Cardiac septum (tissue), 1 donor: ENCODE measurements around the gene LPP. TPM values are rescaled to one million over a fixed set of nuclear protein-coding genes. Genes with fewer than 3 reads are reported as not detected.

Experiments used
- DNase-seq: peaks from one replicate; pipeline ENCODE4 v3.0.0-alpha.2; 2020; ENCODE audit warnings: low spot score
- intact Hi-C: fragments of 100-400 bp; cut with DNase I; formaldehyde crosslinking; loops from one replicate; pipeline ENCODE4 v1.14.0; 2022
- total RNA-seq: library from RNA; stranded (reverse); fragmentation: NEBNext Ultra II Directional; extraction: Animal tissue kit (Norgen Biotek cat#: 25700); gene quantifications from one replicate; pipeline ENCODE4 v1.2.1, GENCODE V29; 2021
- donor health status: DM: no; HTN: no; CAD: no.

LPP gene
- total RNA-seq, 1 donor from 2014 or later, result 145 TPM

DNA sequence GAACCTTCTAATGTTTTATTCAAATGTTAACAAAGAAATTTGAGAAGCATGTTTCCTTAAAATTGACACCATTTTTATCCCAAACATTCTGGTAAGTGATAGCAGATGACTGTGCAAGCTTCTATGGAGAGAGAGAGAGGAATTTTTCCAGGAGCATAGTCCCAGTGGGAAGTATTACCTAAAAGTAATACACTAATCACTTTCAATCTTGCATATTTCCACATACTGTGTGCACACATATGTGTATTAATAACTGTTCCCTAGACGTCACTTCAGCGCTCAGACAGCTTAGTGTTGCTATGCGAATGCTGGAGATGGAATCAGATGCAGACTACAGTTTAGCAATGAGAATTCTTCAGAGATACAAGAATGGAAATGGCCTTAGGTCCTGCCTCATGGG is 593.5 kb downstream of the LPP start:
- intact Hi-C loops, result no loop called here
- DNase-seq, result no peak

DNA sequence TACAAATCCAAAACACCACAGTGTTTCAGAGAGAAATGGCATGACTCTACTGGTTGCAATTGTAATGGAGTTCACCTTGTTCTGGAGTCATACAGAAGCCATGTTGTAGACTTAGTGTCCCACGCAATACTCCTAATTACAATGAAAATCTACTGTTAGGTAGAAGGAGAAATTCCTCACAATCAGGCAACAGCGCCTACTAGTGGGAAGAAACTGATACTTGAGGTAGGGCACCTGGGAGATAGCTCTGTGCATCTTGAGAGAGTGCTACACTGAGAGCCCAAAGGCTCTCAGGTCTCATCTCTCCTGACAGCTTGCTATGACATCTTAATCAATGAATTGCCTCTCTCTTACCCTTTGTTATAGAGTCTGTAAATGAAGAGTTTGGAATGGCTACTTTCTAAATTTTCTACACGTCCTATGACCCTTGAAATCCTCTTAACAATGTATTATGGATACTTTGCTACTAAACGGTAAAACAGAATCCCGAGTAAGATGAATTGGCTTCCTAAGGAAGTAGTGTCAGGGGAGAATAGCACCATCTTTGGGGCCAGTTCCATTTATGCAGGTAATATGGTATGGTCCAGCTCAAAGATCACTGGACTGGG is 595.2 kb downstream of the LPP start:
- intact Hi-C loops, result no loop called here
- no peak for DNase-seq

DNA sequence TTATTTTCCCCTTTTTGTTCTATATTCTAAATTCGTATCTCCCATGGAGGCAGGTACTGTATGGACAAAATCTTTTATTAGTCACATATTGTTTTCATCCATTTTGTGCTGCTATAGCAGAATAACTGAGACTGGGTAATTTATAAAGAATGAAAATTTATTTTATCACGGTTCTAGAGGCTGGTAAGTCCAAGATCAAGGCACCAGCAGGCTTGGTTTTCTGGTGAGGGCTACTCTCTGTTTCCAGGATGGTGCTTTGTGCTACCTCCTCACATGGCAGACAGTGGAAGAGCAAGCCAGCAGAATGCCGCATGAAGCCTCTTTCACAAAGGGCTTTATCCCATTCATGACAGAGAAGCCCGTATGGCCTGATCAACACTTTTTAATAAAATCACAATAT is 595.9 kb downstream of the LPP start:
- DNase-seq, result no peak
- intact Hi-C loops, result no loop called here

DNA sequence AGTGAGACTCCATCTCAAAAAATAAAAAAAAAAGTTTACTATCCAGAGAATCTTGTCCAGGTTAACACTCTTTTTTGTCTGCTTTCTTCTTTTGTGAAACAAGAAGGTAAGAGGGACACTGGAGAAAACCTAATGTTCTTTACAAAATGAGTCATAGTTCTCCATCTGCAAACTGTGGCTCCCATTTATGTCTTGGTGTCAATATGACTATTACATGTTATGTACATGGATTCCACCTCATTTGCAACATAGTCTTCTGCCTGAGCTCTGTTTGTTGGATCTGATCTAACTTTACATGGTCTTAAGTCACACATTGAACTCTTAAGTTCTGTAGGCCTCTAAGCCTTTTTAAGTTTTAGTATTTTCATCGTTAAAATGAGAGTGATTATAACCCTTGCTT is 596.7 kb downstream of the LPP start:
- DNase-seq, result no peak
- intact Hi-C loops, result no loop called here

DNA sequence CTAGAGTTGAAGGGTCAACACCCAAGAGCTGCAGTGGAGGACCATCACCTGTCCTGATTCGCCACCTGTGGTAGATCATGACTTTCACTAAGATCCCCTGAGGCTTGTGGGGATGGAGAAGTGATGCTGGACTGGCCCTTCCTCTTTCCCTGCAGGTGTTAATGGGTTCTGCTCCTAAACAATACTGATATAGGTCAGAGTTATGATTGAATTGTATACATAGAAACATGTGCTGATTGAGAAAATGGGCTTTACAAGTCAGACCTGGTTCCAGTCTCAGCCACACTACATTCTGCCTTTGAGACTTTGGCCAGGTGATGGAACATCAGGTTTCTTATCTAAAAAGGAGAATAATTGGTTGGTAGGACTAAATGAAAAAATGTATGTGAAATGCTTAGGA is 598.9 kb downstream of the LPP start:
- intact Hi-C loops, result no loop called here
- DNase-seq, result no peak

DNA sequence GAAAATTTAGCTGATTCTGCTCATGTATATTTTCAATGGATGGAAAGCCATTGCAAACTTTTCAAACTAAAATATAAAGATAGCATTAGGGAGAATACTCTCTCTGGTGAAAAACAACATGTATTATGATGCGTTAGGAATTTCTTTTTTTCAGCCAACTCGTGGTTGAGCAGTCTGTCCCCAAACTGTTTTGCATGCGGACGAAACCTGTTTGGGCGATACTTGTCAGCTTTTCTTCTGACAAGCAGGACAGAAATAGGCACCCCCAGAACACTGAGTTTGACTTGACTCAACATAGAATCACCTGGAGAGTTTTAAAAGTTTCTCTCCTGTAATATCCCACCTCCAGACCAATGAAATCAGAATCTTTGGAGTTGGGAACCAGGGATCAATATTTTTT is 600.3 kb downstream of the LPP start:
- intact Hi-C loops, result no loop called here
- DNase-seq, result no peak

DNA sequence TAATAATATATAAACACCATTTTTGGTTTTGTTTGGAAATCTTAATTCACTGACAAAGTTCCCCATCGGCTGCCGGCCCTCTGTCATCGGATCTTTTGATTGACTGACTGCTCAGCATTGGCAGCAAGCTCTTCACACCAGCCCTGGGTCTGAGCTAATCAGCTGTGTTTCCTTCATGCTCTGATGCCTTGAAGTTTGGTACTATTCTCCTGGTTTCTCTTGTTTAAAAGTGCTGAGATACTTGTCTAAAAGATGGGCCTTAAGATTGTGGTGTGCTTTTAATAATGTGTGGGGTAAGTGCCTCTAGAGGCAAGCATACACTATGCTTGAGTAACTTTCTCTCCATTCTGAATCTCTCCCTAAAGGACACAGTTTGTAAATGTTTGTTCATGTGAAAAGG is 602.3 kb downstream of the LPP start:
- no peak for DNase-seq
- intact Hi-C loops, result no loop called here

DNA sequence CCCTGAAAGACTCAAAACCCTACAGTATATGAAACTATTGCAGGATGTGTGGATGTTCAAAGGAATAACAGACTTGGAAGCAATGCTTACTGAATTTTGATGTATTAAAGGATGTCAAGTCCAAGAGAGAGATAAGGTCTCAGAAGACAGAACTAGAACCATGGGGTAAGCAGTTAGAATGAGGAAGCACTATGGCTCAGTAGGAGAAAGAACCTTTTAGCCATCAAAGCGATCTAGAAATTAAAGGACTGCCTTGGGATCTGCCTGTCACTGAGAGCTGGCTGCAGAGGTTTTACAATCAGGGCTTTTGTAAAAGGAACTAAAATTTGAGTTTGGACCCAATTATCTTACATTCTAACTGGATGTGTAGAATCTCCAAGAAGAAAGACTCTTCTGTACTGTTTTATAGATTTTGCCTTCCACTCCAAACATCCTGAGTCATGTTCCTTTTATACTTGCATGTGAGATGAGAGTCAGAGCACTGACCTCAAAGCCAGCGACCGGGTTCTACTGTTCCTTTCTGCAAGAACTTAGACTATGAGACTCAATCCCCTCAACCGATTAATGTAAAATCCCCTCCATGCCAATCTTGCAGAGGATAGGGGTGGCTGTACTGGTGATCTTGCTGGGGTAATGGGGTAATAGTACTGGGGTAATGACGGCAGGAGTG is 605.5 kb downstream of the LPP start:
- intact Hi-C loops, result no loop called here
- DNase-seq, result no peak

DNA sequence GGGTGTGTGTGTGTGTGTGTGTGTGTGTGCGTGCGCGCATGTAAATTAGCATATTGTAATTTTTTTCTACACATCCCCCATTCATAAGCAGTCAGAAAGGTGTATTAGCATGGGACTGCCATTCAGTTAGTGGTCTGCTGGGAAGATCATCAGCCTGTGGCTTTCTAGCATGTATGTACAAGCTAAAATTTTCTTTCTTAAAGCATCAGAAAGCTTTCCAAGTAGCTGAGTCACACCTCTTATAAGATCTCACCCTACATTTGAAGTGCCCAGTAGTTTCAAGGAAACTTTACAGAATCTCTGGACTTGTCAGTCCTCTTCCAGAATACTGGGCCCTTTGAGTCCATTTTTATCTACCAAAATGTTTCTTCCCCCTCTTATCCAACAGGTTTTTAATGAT is 606.5 kb downstream of the LPP start:
- intact Hi-C loops, result no loop called here
- DNase-seq, result no peak

DNA sequence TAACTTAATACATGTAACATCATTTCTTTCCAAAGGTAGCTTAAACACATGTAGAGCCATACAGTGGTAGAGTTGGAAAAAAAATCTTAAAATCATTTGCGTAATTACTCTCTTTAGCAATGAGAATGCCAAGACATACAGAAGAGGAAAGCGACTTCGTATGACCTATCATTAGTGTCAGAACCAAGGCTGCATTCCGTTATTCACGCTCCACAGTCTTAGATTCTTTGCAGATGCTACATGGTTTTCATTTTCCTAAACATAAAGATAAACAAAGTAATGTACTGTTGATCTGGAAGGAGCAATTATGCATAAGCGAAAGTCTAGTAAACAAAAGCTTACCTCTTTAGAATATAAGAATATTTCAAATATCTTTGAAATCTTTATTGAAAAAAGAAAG is 607.5 kb downstream of the LPP start:
- no peak for DNase-seq
- intact Hi-C loops, result no loop called here

DNA sequence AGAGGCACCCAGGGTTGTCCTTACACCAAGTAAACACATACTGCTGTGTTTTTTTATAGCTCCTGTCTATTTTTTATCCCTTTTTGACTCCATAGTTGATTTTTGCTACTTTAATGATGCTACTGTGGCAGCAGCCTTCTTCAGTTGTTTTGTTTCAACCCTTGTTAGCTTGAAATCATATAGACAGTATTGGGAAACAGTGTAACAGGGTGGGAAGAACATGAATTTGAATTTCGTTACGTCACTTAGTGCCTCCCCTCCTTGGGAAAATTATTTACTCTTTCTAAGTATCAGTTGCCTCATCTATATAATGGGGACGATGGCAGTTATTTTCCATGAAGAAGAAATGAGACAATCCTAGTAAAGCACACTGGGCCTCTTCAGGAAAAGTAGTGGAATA is 608.0 kb downstream of the LPP start:
- DNase-seq, result no peak
- intact Hi-C loops, result no loop called here

DNA sequence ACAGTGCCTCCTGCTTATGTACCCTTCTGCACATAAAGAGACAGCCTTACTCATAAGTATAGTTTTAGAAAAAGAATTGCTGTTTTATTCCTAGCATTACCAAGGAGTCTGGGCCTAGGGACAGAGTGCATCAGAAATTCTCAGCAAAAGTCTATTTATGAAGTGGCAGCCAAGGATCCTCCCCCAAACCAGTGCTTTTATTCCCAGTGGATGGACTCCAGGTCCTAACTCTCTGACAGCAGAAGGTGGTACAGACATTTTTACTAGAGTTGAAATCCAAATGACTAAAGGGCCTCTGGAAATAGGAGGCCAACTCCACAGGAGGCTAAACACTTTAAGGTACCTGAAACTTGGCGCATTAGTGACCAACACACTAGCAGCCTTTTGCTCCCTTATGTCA is 610.7 kb downstream of the LPP start:
- intact Hi-C loops, result no loop called here
- no peak for DNase-seq

DNA sequence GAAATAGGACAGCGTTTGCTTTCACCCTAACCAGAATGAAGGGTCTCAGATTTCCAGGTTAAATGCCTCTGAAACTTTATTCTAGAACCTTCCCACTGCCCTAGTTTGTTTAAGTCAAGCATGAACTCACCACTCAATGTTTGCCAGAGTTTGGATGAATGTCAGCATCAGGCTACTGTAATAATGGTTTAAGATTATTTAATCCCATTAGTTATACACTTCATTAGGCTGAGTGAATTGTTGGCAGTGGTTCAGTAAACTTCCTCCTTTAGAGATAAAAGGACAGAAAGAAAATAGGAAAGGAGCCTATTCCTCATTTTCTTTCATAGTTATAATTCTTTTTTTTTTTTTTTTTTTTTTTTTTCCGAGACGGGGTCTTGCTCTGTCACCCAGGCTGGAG is 615.9 kb downstream of the LPP start:
- no peak for DNase-seq
- intact Hi-C loops, result loop anchor here (10.0 kb wide), 1 partner anchor 85 kb away; no protein-coding TSS in a partner anchor

DNA sequence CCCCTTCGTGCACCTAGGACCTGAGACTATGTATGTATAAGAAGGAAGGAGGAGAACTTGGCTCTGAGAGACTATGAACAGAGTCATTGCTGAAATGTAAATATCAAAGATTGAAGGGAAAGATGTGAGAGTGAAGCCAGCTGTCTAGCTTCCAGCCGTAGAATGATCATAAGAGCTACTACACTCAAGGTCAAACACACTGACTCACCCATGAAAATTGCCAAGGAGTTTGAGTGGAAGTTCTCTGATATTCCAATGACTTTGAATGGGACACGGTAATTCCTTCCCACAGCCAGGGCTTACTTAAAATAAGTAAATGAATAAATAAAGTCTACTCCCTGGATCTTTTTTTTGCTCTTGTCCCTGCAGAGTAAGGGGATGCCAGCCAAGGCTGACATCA is 618.9 kb downstream of the LPP start:
- intact Hi-C loops, result loop anchor here (10.0 kb wide), 1 partner anchor 88 kb away; no protein-coding TSS in a partner anchor

DNA sequence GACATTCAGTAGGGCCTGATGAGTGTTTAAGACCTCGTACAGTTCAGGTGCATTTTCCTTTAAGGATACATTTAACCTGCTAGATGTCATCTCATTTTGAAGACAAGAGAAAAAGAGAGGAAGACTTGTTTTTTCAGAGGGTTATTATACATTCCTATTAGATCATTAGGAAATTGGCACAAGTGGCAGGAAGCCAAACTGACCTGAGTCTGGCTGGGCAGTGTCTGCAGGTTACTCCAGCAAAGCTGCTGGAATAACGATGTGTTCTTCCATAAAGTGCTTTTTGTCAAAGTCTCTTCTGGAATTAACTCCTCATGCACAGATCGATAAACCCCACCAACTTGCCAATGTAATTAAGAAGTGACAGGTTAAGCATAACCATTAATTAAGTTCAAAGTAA is 621.5 kb downstream of the LPP start:
- DNase-seq, result no peak
- intact Hi-C loops, result loop anchor here (10.0 kb wide), 1 partner anchor 91 kb away; no protein-coding TSS in a partner anchor

More for the DNA sequence above, 618.9 kb downstream of the LPP start:
- no peak for DNase-seq

DNA sequence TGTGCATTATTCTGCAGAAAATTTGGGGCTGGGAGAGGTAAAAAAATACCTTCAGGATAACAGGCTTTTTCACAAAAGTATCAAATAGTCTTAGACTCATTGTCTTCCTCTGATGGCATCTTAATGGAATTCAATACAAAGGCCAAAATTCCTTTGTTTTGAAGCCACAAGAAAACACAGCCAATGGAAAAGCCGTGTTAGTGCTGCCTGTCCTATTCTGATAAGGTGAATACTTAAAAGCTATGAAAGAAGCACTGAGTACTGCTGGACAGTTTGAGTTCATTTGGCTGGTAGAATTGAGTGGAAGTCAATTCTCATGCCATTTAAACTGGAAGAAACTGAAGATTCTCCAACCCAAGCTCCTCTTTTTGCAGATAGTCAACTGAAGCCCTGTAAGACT is 622.5 kb downstream of the LPP start:
- no peak for DNase-seq
- intact Hi-C loops, result loop anchor here (10.0 kb wide), 1 partner anchor 92 kb away; no protein-coding TSS in a partner anchor

DNA sequence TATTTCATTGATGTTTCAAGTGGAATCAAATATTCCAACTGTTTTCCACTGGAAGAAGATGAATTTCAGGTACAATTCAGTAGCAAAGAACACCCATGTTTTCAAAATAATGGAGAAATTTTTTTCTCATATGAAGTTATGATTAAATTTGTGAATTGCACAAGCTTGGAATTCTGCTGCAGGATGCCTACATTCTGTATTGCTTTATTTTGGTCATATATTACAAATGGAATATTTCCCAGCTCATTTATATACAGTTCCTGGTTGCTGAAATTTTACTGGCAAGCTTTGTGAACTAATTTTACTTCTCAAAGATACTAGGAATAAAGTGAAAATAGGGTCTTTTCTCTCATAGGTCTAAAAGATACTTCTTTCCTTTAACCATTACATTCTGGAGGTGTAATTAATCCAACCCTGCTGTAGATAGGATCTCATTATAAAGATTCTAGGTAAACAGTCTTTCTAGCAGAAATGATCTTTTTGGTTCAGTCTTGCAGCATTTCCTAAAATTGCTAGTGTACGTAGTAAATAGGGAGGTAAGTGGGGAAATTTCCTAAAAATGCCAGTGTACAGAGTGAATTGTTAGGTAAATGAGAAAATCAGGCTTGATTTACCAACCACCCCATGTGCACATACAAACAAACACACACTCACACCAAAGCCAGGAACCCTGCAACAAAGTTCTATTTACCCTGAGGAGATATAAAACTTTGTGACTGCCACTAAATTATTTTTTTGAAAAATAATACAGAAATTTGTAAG is 624.3 kb downstream of the LPP start:
- no peak for DNase-seq
- intact Hi-C loops, result loop anchor here (10.0 kb wide), 1 partner anchor 93 kb away; no protein-coding TSS in a partner anchor

DNA sequence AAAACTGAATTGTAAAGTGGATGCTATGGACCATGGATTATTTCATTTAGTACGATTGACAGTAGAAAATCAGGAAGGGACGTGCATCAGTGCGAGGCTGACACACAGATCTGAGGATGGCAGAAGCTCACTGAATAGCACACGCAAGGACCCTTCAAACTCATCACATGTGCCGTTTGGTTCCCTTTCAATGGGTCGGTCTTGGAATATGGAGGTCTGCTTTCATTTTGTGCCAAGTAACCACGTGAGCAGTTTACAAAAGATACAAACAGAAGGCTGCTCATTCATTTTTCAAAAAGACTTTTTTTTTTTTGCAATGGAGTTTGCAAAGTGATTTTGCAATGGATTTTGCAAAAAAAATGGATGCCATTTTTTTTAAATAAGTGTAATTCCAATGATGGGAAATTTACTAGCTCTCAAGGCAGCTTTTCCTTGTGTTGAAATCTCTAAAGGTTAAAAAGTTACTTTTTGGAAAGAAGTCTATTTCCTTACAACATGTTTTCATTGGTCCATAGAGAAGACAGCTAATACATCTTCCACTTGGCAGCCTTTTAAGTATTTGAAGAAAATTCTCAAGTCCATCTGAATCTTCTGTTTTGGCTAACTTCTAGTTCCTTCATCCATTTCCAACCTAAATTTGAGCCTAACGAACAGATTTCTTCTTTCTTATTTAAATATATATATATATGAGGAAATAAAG is 625.5 kb downstream of the LPP start:
- no peak for DNase-seq
- intact Hi-C loops, result loop anchor here (10.0 kb wide), 1 partner anchor 95 kb away; no protein-coding TSS in a partner anchor

DNA sequence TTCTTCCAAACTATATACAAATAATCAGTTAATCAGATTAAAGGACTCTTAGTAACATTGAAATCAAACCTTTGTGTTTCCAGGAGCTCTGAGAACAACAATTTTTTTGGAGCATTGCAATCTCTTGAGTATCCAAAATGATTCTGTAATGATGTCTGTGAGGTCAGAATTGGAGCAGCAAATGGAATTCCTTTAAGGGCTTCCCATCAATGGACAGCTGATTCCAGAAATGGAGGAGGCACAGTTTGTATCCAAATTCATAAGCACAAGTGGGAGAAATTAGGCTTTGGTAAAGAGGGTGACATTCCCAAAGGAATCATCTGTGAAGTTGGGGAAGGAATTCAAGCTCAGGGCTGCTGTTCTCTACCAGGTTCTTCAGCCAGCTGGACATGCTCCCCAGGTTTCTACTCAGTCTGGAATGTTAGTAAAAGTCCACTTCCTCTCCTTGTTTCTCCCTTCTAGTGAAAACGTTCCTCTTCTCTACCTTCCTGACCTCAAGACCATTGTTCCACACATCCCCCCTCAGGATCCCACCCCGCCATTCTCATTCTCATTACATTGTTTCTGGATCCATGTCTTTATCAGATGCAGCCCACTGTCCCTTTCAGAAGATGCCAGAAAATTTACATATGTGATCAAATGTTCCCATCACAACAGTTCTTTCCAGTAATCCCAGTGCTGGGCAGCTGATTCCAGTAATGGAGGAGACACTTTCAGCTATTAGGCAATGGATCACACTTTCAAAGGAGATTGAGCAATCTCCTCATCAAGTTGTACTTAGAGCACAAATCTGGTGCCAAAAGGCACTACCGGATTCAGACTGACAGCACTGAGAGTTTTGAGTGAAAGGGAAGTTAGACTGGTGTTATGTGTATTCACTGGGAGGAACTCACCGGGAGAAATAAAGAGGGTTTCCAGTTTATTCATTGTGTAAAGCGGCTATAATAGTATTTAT is 626.5 kb downstream of the LPP start:
- intact Hi-C loops, result loop anchor here (5.0 kb wide), 1 partner anchor 167 kb away; no protein-coding TSS in a partner anchor
- DNase-seq, result no peak
